SK-N-DZ (cell line): Measurements from ENCODE around the gene NEU1.
"Not testable (repeated sequence)": the region's sequence is repeated elsewhere in the genome, so short reads cannot be mapped to it uniquely, and the experiment has no call there.

ENCODE experiments used
- DNase-seq: peaks from one replicate; pipeline ENCODE4 v3.0.0-alpha.2; 2015; ENCODE audit warnings: low spot score

NEU1 gene

DNA sequence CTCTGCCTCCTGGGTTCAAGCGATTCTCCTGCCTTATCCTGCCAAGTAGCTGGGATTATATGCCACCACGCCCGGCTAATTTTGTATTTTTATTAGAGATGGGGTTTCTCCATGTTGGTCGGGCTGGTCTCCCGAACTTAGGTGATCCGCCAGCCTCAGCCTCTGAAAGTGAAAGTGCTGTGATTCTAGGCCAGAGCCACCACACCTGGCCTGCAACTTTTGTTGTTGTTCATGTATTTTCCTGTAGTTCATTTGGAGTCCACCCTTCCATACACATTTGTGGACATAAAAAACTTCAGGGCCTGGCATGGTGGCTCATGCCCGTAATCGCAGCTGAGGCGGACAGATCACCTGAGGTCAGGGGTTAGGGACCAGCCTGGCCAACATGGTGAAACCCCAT is 20.6 kb downstream of the NEU1 start:
- DNase-seq, result no peak

DNA sequence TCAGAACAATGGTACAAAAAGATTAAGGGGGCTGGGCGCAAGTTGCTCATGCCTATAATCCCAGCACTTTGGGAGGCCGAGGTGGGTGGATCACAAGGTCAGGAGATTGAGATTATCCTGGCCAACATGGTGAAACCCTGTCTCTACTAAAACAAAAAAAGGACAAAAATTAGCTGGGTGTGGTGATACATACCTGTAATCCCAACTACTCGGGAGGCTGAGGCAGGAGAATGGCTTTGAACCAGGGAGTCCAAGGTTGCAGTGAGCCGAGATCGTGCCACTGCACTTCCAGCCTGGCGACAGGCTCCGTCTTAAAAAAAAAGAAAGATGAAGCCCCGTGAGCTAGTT is 22.9 kb downstream of the NEU1 start:
- DNase-seq, result not testable (repeated sequence)

DNA sequence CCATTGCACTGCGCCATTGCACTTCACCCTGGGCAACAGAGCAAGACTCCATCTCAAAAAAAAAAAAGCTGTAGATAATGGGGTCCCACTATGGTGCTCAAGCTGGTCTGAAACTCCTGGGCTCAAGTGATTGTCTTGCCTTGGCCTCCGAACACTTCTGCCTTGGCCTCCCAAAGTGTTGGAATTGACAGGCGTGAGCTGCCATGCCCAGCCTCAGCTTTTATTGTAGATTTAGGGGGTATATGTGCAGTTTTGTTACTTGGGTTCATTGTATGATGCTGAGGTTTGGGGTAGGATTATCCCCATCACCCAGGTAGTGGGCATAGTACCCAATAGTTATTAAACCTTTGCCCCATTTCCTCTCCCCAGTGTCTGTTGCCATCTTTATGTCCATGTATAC is 23.7 kb downstream of the NEU1 start:
- DNase-seq, result no peak

DNA sequence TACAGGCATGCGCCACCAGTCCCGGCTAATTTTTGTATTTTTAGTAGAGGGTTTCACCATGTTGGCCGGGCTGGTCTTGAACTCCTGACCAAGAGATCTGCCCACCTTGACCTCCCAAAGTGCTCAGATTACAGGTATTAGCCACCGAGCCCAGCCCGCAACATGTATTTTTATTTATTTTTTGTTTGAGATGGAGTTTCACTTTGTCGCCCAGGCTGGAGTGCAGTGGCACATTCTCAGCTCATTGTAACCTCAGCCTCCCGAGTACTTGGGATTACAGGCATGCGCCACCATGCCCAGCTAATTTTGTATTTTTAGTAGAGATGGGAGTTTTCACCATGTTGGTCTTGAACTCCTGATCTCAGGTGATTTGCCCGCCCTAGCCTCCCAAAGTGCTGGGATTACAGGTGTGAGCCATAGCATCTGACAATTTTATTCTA is 24.5 kb downstream of the NEU1 start:
- DNase-seq, result not testable (repeated sequence)

DNA sequence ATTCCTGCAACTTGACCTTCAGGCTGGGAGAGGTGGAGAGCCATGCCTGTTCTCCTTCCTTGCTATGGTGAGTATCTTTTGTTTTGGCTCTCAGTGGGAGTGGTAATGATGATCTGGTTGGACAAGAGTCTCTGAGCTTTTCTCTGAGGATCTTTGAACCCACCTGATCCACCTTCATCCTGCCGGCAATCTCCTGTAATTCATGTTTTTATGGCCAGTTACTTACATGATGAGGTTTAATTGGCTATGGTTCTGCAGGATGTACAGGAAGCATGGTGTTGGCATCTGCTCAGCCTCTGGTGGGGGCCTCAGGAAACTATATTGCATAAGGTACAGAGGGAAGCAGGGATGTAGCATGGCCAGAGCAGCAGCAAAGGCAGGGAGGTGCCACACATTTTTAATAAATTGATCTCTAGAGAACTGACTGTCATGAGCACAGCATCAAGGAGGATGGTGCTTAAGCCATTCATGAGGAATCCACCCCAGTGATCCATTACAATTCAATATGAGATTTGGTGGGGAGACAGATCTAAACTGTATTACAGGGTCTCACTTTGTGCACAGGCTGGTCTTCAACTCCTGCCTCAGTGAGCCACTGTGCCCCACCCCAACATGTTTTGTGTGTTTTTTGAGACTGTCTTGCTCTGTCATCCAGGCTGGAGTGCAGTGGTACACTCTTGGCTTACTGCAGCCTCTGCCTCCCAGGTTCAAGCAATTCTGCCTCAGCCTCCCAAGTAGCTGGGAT is 25.1 kb downstream of the NEU1 start:
- no peak for DNase-seq

DNA sequence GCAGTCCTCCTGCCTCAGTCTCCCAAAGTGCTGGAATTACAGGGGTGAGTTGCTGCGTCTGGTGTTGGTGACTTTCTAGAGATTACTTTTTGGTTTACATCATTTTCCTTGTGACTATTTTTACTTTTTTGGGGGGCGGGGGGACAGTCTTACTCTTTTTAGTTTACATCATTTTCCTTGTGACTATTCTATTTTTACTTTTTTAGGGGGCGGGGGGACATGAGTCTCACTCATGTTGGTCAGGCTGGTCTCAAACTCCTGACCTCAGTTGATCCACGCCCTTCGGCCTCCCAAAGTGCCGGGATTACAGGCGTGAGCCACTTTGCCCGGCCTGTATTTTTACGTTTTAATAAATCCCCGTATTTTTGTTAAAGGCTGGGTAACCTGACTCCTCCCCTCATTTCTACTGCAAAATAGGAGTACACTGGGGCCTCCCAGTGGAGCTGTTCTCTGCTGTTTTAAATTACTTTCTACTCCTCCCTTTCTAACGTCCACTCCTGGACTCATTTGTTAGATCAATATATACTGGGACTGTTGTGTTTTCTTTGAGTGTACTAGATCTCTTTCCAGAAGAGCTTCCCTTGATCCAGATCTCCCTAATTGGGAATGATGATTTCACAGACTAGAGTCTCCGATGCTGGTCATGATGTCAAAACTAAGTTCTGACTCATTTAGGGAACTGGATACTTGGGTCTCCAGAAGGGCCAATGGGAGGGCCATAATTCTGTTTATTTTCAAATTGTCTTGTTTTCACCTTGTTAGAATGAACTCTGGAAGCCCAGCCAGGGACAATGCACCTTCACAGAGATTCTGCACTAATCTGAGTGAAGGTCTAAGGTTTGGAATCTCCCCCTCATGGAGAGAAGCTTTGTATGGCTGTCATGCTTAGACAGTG is 25.9 kb downstream of the NEU1 start:
- DNase-seq, result no peak

DNA sequence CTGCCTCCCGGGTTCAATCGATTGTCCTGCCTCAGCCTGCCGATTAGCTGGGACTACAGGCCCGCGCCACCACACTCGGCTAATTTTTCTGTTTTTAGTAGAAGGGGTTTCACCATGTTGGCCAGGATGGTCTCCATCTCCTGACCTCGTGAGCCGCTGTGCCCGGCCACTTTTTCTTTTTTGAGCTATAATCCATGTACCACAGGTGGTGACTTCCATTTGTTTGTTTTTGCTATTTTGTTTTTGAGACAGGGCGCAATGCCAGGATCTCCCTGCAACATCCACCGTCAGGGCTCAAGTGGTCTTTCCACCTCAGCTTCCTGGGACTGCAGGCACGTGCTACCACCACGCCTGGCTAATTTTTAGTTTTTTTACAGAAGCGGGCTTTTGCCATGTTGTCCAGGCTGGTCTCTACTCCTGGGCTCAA is 26.6 kb downstream of the NEU1 start:
- no peak for DNase-seq

DNA sequence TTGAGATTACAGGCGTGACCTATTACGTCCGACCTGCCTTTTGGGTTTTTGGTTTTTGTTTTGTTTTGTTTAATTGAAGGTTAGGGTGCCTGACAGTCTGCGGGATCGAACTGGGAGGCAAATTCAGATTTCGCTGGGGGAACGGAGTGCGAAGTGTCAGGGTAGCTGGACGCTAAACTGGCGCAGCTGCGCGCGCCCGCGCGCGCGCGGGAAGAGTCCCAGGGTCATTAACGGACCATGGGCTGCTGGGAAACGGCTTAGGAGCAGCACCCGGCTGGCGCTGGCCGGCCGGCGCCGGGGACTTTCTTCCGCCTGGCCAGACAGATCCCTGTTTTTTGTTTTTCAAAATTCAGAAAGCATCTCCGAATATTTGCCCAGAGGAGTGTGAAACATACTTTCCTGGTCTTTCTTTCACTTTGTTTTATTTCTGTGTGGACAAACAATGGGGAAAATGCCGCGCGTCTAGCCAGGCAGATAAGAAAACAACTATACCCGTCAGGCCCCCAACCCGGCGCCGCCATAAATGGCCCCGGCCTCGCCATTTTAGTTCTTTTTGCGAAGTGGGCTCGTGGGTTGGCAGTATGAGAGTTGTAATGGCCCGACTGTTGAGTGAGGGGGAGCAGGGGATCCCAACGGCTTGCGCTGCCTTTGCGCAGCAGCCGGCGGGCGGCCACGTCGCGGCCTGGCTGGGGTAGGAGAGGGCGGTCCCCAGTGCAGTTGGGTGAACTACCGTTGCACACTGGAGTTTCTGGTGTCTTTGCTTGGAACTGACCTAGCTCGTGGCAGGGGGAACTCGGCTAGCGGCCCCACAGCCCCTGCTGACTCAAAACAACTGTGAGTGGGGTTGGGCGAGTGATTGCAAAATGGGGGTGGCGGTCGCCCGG is 28.0 kb downstream of the NEU1 start:
- peak; percentile 92 for DNase-seq

DNA sequence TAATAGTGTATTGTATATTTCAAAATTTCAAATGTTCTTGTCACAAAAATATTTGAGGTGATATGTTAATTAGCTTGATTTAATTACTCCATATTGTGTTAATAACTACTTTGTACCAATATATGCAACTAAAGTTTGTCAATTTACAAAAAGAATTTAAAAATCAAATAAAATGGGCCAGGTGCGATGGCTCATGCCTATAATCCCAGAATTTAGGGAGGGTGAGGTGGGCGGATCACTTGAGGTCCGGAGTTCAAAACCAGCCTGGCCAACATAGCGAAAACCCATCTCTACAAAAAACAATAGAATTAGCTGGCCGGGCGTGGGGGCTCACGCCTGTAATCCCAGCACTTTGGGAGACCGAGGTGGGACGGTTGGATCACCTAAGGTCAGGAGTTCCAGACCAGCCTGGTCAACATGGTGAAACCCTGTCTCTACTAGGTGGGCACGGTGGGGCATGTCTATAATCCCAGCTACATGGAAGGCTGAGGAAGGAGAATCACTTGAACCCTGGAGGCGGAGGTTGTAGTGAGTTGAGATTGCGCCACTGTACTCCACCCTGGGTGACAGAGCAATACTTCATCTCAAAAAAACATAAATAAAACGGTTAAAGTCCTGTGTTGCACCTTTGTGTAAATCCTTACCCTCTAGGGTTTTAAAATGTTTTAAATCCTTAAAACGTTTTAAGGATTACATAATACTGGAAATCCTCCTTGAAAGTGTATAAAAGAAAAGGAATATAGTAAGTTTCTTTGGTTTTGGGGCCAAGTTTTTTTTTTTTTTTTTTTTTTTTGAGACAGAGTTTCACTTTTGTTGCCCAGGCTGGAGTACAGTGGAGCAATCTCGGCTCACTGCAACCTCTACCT is 31.0 kb downstream of the NEU1 start:
- DNase-seq, result no peak

DNA sequence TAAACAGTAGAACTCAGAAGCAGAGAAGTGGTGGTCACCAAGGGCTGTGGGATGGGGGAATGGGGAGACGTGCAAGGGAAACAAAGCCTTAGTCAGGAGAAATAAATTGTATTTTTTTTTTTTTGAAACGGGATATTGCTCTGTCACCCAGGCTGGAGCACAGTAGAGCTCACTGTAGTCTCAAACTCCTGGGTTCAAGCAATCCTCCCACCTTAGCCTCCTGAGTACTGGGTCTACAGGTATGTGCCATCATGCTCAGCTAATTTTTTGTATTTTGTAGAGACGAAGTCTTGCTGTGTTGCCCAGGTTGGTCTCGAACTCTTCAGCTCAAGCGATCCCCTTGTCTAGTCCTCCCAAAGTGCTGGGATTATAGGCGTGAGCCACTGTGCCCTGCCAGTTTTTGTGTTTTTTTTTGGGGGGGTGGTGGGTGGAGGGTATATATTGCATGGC is 31.7 kb downstream of the NEU1 start:
- DNase-seq, result no peak

DNA sequence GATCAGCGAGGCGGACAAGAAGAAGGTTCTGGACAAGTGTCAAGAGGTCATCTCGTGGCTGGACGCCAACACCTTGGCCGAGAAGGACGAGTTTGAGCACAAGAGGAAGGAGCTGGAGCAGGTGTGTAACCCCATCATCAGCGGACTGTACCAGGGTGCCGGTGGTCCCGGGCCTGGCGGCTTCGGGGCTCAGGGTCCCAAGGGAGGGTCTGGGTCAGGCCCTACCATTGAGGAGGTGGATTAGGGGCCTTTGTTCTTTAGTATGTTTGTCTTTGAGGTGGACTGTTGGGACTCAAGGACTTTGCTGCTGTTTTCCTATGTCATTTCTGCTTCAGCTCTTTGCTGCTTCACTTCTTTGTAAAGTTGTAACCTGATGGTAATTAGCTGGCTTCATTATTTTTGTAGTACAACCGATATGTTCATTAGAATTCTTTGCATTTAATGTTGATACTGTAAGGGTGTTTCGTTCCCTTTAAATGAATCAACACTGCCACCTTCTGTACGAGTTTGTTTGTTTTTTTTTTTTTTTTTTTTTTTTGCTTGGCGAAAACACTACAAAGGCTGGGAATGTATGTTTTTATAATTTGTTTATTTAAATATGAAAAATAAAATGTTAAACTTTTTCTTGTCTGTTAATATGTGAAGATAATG is 32.9 kb downstream of the NEU1 start:
- DNase-seq, result peak; percentile 59

DNA sequence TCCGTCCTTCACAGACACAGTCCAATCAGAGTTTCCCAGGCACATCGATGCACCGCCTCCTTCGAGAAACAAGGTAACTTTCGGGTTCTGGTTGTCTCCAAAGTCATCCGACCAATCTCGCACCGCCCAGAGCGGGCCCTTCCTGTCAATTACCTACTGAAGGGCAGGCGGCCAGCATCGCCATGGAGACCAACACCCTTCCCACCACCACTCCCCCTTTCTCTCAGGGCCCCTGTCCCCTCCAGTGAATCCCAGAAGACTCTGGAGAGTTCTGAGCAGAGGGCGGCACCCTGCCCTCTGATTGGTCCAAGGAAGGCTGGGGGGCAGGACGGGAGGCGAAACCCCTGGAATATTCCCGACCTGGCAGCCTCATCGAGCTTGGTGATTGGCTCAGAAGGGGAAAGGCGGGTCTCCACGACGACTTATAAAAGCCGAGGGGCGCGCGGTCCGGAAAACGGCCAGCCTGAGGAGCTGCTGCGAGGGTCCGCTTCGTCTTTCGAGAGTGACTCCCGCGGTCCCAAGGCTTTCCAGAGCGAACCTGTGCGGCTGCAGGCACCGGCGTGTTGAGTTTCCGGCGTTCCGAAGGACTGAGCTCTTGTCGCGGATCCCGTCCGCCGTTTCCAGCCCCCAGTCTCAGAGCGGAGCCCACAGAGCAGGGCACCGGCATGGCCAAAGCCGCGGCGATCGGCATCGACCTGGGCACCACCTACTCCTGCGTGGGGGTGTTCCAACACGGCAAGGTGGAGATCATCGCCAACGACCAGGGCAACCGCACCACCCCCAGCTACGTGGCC is 35.1 kb downstream of the NEU1 start, which contains the start of gene HSPA1B:
Gene HSPA1B, plus strand, starts transcription at position 453 of the 794 bp plus-strand sequence. Its CDS starts 213 bp downstream, at position 666.
- peak; percentile 100 for DNase-seq

DNA sequence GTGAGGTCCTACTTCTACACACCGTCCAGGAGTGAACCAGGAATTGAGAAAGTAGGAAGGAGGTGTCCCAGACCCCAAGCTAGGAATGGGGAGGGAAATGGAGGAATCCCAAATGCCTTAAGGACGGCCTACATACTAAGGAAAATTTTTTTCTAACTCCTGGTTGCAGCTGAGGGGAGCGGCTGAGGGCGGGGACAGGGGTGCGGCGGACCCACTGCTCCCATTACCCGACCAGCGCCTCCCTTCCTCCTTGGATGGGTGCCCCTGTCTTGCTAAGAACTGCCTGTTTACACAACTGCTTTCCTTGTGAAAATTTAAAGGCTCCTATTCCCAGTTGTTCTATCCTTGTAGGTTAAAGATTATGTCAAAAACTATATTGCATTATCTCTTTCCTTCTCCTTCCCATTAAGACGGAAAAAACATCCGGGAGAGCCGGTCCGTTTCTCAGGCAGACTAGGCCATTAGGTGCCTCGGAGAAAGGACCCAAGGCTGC is 35.8 kb downstream of the NEU1 start:
- no peak for DNase-seq

DNA sequence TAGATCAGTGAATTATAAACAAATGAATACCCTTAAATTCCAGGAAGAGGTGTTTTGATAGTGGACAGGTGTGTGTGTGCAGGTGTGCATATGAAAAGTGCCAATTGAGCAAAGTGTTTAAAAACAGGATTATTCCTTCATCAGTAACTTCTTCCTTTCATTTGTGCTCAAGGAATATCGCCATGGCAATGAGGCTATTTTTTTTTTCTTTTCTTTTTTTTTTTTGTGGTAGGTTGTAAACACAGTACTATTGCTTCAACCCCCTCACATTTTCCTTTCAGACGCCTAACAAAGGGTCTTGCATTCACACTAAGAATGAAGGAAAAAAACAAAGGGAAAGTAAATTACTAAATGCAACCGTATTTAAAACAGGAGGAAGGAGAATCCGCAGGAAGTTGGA is 37.1 kb downstream of the NEU1 start:
- no peak for DNase-seq

DNA sequence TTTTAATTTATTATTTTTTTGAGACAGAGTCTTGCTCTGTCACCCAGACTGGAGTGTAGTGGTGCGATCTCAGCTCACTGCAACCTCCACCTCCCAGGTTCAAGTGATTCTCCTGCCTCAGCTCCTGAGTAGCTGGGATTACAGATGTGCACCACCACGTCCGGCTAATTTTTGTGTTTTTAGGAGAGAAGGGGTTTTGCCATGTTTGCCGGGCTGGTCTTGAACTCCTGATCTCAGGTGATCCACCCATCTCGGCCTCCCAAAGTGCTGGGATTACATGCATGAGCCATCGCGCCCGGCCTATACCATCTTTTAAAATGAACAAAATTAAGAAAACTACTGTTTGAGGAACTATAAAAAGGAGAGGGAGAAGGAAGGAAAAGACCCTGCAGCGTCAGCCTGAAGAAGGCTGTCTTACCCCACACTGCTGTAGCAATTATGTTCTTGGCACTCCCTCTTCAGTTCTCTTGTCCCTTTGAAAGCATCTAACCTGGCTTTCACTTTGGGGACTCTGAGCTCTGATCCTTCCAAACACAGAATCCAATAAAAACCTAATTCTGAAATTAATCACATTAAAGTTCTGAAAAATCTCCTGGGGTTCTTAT is 38.9 kb downstream of the NEU1 start:
- DNase-seq, result not testable (repeated sequence)

DNA sequence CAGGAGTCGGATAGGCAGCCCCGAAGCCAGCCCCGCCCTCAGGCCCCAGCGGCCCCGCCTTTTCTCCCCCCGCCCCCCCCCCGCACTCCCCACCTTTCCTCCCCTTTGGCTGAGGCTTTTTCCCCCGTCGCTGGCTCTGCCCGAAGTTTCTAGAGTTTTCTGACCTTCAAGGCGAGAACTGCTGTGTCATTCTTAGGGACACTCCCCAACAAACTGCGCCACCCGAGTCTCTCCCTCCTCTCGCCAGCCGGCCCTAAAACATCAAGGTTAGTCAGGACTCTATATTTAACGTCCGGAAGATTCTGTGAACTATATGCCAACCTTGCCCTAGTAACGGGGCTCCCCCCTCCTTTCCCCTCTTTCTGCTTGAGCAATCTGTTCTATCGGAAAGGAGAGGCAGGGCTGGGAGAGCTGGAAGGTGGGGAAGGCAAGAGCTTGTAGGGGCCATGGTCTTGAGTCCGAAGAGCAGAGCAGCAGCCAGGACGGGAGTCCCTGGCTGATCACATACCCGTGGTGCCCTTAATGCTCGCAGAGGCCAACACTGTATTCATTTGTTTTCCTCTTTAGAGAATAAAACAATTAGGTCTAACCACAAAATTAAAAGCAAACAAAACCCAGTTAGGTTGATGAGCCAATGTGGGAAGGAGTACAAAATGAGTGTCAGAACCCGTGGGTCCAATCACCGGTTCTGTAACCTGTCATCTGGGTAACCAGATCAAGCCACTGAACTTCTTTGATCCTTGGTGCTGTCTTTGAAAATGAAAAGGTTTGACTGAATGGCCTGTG is 40.4 kb downstream of the NEU1 start:
- peak; percentile 48 for DNase-seq

DNA sequence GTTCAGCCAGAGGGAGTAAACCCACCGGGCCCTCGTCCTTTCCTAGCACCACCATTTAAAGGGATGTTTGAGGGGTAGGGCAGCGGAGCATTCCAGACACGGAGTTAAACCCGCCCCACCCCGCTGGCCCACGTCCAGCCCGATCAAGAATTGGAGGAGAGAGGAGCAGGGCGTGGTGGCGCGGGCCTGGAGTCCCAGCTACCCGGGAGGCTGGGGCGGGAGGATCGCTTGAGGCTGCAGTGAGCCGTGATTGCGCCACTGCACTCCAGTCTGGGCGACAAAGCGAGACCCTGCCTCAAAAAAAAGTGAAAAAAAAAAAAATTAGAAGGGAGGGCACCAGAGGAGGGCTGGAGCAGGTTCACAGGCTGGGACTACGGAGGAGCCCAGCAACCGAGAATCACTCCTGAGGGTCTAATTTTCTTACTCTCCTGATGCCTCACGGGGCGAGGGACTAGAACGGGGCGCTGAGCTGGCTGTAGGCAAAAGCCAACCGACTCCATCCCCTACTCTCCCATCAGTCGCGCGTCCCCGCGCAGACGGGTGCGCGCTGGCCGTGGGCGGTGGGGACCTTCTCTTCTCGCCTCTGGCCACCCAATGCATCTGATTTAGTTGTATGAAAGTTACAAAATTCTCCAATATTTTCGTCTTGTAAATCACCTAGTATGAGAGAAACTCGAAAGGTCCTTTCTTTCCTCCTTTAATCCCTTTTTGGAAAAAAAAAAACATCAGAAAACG is 41.2 kb downstream of the NEU1 start:
- DNase-seq, result peak; percentile 68
